Hepatocyte (in vitro differentiated cells): ENCODE measurements around the gene MLLT1.

Experiments used
- EZH2phosphoT487 ChIP-seq: fragments of 200-600 bp; sonication (generic); IDR thresholded peaks from one replicate; pipeline ENCODE4 v1.6.1; 2018; ENCODE audit warnings: antibody characterized with exemption, mild to moderate bottlenecking, low read depth, moderate library complexity; ENCODE audit not compliant: unreplicated experiment, severe bottlenecking
- TF ChIP-seq, protein P1 (sequence below): fragments of 200-600 bp; sonication (generic); IDR thresholded peaks from 2 replicates; pipeline ENCODE4 v1.5.1; 2016; ENCODE audit warnings: antibody characterized with exemption, mild to moderate bottlenecking; ENCODE audit not compliant: poor library complexity

DNA sequence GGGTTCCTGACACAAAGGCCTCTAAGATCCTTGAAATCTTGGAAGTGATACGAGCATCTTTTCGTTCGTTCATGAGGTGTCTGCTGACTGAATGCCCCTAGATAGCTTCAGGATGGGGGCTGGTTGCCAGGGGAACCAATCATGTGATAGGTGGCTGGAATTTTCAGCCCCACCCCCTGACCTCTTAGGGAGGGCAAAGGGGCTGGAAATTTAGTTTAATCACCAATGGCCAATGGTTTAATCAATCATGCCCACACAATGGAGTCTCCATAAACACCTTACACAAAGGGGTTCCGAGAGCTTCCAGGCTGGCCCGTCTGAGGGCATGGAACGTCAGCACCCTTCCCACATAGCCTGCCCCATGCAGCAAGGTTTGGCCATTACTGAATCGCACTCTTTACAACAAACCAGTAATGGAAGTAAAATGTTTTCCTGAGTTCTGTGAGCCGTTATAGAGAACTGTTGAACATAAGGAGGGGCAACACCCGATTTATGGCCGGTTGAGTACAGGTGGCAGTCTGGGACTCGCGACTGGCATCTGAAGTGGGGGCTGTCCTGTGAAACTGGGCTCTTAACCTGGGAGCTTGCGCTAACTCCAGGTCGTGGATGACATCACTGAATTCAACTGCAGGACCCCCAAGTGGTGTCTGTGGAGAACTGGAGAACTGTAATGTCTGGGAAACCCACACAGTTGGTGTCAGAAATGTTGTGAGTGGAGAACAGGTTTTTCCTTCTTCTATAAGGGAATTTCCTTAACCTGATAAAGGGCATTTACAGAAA lies 25.6 kb downstream of the MLLT1 start:
- TF ChIP-seq, protein P1, sequence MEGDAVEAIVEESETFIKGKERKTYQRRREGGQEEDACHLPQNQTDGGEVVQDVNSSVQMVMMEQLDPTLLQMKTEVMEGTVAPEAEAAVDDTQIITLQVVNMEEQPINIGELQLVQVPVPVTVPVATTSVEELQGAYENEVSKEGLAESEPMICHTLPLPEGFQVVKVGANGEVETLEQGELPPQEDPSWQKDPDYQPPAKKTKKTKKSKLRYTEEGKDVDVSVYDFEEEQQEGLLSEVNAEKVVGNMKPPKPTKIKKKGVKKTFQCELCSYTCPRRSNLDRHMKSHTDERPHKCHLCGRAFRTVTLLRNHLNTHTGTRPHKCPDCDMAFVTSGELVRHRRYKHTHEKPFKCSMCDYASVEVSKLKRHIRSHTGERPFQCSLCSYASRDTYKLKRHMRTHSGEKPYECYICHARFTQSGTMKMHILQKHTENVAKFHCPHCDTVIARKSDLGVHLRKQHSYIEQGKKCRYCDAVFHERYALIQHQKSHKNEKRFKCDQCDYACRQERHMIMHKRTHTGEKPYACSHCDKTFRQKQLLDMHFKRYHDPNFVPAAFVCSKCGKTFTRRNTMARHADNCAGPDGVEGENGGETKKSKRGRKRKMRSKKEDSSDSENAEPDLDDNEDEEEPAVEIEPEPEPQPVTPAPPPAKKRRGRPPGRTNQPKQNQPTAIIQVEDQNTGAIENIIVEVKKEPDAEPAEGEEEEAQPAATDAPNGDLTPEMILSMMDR = no peak
- no peak for TF ChIP-seq EZH2phosphoT487
